Neural progenitor cell (in vitro differentiated cells): ENCODE results near the gene FMNL2.

ENCODE experiments used
- EZH2 ChIP-seq: fragments of 200-600 bp; sonication (generic); IDR thresholded peaks from 2 replicates; pipeline ENCODE4 v1.6.1; 2017; ENCODE audit warnings: antibody characterized with exemption, mild to moderate bottlenecking, moderate library complexity
- EZH2phosphoT487 ChIP-seq: fragments of 200-600 bp; sonication (generic); IDR thresholded peaks from 2 replicates; pipeline ENCODE4 v1.6.1; 2017; ENCODE audit warnings: antibody characterized with exemption
- TF ChIP-seq, protein P1 (sequence below): fragments of 200-600 bp; sonication (generic); IDR thresholded peaks from 2 replicates; pipeline ENCODE4 v1.5.1; 2017; ENCODE audit warnings: antibody characterized with exemption, mild to moderate bottlenecking

DNA sequence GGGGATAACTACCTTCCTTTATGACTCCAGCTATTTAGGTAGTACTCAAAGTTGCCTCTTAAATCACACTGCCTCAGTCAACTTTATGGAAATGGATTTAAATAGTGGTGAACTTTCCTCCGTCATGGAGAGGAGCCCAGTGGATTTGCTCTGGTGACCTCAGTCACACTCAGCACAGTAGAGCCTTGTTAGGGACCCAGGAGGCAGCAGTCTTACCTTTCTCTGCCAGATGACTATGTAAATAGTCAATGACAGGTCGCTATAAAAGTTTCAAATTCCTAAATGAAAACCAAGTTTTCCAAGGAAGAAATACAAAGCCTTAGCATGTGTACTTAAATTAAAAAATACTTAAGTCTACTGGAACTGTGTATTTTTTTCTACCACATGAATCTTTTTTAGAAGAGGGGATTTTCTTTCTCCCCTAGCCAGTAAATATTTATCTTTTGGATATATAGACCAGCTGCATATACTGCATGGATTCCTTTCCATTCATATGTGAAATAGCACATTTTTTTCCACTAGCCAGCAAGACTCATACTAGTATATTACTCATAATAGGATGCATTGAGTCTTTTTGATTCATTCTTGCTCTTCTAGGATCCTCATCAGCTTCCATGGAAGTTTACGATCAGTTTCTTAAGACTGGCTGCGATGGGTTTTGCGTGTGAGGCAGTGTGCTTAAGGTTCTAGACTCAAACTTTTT lies 147.1 kb downstream of the FMNL2 start:
- TF ChIP-seq, protein P1, sequence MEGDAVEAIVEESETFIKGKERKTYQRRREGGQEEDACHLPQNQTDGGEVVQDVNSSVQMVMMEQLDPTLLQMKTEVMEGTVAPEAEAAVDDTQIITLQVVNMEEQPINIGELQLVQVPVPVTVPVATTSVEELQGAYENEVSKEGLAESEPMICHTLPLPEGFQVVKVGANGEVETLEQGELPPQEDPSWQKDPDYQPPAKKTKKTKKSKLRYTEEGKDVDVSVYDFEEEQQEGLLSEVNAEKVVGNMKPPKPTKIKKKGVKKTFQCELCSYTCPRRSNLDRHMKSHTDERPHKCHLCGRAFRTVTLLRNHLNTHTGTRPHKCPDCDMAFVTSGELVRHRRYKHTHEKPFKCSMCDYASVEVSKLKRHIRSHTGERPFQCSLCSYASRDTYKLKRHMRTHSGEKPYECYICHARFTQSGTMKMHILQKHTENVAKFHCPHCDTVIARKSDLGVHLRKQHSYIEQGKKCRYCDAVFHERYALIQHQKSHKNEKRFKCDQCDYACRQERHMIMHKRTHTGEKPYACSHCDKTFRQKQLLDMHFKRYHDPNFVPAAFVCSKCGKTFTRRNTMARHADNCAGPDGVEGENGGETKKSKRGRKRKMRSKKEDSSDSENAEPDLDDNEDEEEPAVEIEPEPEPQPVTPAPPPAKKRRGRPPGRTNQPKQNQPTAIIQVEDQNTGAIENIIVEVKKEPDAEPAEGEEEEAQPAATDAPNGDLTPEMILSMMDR, result no peak
- TF ChIP-seq EZH2, result no peak
- no peak for TF ChIP-seq EZH2phosphoT487
